ENCODE data around the gene SPR.

GRCh38 chr2:72921088-72921851, 34.1 kb downstream of the SPR start:
- TF ChIP-seq EZH2 (IDR thresholded peaks at IDR 0.05; ENCODE audit: borderline replicate concordance, insufficient read depth, low read depth, low read length, poor library complexity, severe bottlenecking): no peak
- no peak for TF ChIP-seq CTCF (IDR thresholded peaks at IDR 0.05)

Data from B cell (primary cell).